HCT116 (cell line): Measurements from ENCODE around the gene ZSWIM5. TPM values are rescaled to one million over a fixed set of nuclear protein-coding genes. Genes with fewer than 3 reads are reported as not detected.
"Not testable (repeated sequence)": the region's sequence is repeated elsewhere in the genome, so short reads cannot be mapped to it uniquely, and the experiment has no call there.

Experiments
- ATAC-seq: fragments of 200-7000 bp; cut with Tn5 transposase; 2 replicates; pipeline ENCODE4 v1.9.1; 2020; ENCODE audit warnings: mild to moderate bottlenecking, moderate library complexity
- BruUV-seq: library from RNA; stranded (reverse); fragments of 400-500 nt; replicated peaks from 2 replicates; lab custom pipeline; 2021; lab: Mats Ljungman, UMichigan
- CTCF ChIA-PET: fragments of 300-600 bp; sonication (Branson Sonifier 250); formaldehyde crosslinking; loops from one replicate; lab custom pipeline; 2021; ENCODE audit warnings: antibody characterized with exemption; lab: Charles Lee
- POLR2A ChIA-PET: fragments of 300-600, 350-600 bp; sonication (Branson Sonifier 250); formaldehyde crosslinking; loops from one replicate; lab custom pipeline; 2021; ENCODE audit warnings: antibody characterized with exemption; lab: Charles Lee
- RAD21 ChIA-PET, 2 experiments: fragments of 300-600 bp; sonication (Branson Sonifier 250); formaldehyde crosslinking; loops; one replicate each; lab custom pipeline; 2023; ENCODE audit warnings: low total read pairs in 2 of 2; ENCODE audit not compliant: uncharacterized antibody in 2 of 2, unreplicated experiment in 2 of 2, low non-redundant PET in 1 of 2; lab: Charles Lee
- DNase-seq: peaks from one replicate; pipeline ENCODE4 v3.0.0-alpha.2; 2010; ENCODE audit warnings: low read depth, low spot score
- H2AFZ ChIP-seq: fragments of 200-600 bp; shearing (Covaris generic), sonication (generic); 2 replicates; pipeline ENCODE4 v1.6.1; 2017; ENCODE audit warnings: low read depth, mixed run types, mixed read lengths, antibody characterized with exemption, low read length; ENCODE audit not compliant: poor library complexity, severe bottlenecking
- H3K27ac ChIP-seq: 2 replicates; pipeline ENCODE4 v1.5.1; 2012; ENCODE audit warnings: low read depth, low read length
- H3K27me3 ChIP-seq: fragments of 200-600 bp; sonication (generic); 2 replicates; pipeline ENCODE4 v1.6.1; 2016; ENCODE audit warnings: mixed run types, low read length, mixed read lengths; ENCODE audit not compliant: insufficient read depth
- H3K36me3 ChIP-seq, 2 experiments: fragments of 200-500 bp in 1 of 2; fragments of 200-600 bp in 1 of 2; sonication (Bioruptor generic) in 1 of 2; sonication (generic) in 1 of 2; 2 replicates each; pipeline versions ENCODE4 v1.5.1 to v1.6.1; 2014 to 2016; ENCODE audit warnings: low read length in 2 of 2, inconsistent platforms in 1 of 2, mixed read lengths in 1 of 2, mixed run types in 1 of 2; ENCODE audit not compliant: insufficient read depth in 2 of 2, control insufficient read depth in 1 of 2
- H3K4me1 ChIP-seq, 2 experiments: fragments of 200-600 bp in 1 of 2; sonication (generic) in 1 of 2; 2 replicates each; pipeline versions ENCODE4 v1.5.1 to v1.6.1; 2012 to 2017; ENCODE audit warnings: low read length in 2 of 2, inconsistent platforms in 1 of 2, mild to moderate bottlenecking in 1 of 2, mixed read lengths in 1 of 2, mixed run types in 1 of 2, moderate library complexity in 1 of 2; ENCODE audit not compliant: insufficient read depth in 2 of 2, control insufficient read depth in 1 of 2
- H3K4me2 ChIP-seq: fragments of 200-600 bp; sonication (generic); 2 replicates; pipeline ENCODE4 v1.6.1; 2017; ENCODE audit warnings: mixed run types, low read length, mixed read lengths
- H3K4me3 ChIP-seq, 2 experiments: fragments of 200-600 bp in 1 of 2; sonication (generic) in 1 of 2; replicated peaks in 1 of 2; 2 replicates each; pipeline ENCODE4 v1.5.1; 2011 to 2016; ENCODE audit warnings: low read length in 2 of 2, control low read depth in 1 of 2, low read depth in 1 of 2, mild to moderate bottlenecking in 1 of 2, mixed read lengths in 1 of 2, mixed run types in 1 of 2
- H3K79me2 ChIP-seq: fragments of 200-600 bp; sonication (generic); 2 replicates; pipeline ENCODE4 v1.6.1; 2017; ENCODE audit warnings: mild to moderate bottlenecking, mixed run types, low read length, moderate library complexity, mixed read lengths; ENCODE audit not compliant: insufficient read depth
- H3K9ac ChIP-seq: fragments of 200-600 bp; sonication (generic); 2 replicates; pipeline ENCODE4 v1.6.1; 2016; ENCODE audit warnings: low read length, mixed read lengths
- H3K9me2 ChIP-seq: fragments of 200-600 bp; sonication (generic), shearing (Covaris generic); 2 replicates; pipeline ENCODE4 v1.6.1; 2017; ENCODE audit warnings: mixed run types, mild to moderate bottlenecking, moderate library complexity; ENCODE audit not compliant: insufficient read depth
- H3K9me3 ChIP-seq, 2 experiments: fragments of 200-500 bp in 1 of 2; fragments of 200-600 bp in 1 of 2; sonication (Bioruptor generic) in 1 of 2; sonication (generic) in 1 of 2; 2 replicates each; pipeline ENCODE4 v1.6.1; 2014 to 2017; ENCODE audit warnings: low read length in 2 of 2, mixed read lengths in 2 of 2, inconsistent platforms in 1 of 2, low read depth in 1 of 2, mild to moderate bottlenecking in 1 of 2, mixed run types in 1 of 2, moderate library complexity in 1 of 2; ENCODE audit not compliant: control insufficient read depth in 1 of 2, insufficient read depth in 1 of 2
- H4K20me1 ChIP-seq: fragments of 200-600 bp; sonication (generic), shearing (Covaris generic); 2 replicates; pipeline ENCODE4 v1.6.1; 2017; ENCODE audit warnings: mixed run types, mild to moderate bottlenecking, moderate library complexity; ENCODE audit not compliant: insufficient read depth
- EGR1 ChIP-seq: IDR thresholded peaks from 2 replicates; pipeline ENCODE4 v1.6.1; 2012; ENCODE audit warnings: low read depth
- EZH2phosphoT487 ChIP-seq: fragments of 200-600 bp; IDR thresholded peaks from 2 replicates; pipeline ENCODE4 v1.6.1; 2018; ENCODE audit warnings: antibody characterized with exemption, borderline replicate concordance
- JUND ChIP-seq: IDR thresholded peaks from 2 replicates; pipeline ENCODE4 v1.6.1; 2012
- RAD21 ChIP-seq: IDR thresholded peaks from 2 replicates; pipeline ENCODE4 v1.6.1; 2012; ENCODE audit warnings: low read depth, mild to moderate bottlenecking
- TCF7L2 ChIP-seq: IDR thresholded peaks from 2 replicates; pipeline ENCODE4 v1.7.0; 2011; ENCODE audit warnings: borderline replicate concordance, inconsistent platforms; ENCODE audit not compliant: insufficient read depth, insufficient read length; ENCODE audit errors: extremely low read depth
- intact Hi-C: fragments of 100-400 bp; cut with micrococcal nuclease; formaldehyde crosslinking; loops from 2 replicates; pipeline ENCODE4 v1.10.0; 2022
- total RNA-seq: library from RNA; stranded (reverse); gene quantifications from one replicate; pipeline ENCODE4 v1.2.1, GENCODE V29; 2021; ENCODE audit not compliant: unreplicated experiment

Gene ZSWIM5
- total RNA-seq, 1 experiment from 2014 or later: 1.1 TPM

- Histone ChIP-seq H3K27ac (no peak overlapping the region), H3K4me3 (no peak overlapping the region), H3K9ac (no peak overlapping the region), H3K79me2 (no peaks in the 10 kb centered on the region), H3K9me2 (no peaks in the 10 kb centered on the region), H3K36me3 (no peaks in the 10 kb centered on the region), H3K4me2 (no peak overlapping the region), H3K4me1 (no peaks in the 10 kb centered on the region), H4K20me1 (no peaks in the 10 kb centered on the region), H3K9me3 (no peaks in the 10 kb centered on the region), H3K27me3 (no peaks in the 10 kb centered on the region), H2AFZ (no peak overlapping the region)
- BruUV-seq: no TSS peak
- RAD21 ChIA-PET: no interaction called here
- no peak for ATAC-seq
- no peak for DNase-seq
- TF ChIP-seq JUND (no peak), RAD21 (no peak), TCF7L2 (no peak), EGR1 (no peak), EZH2phosphoT487 (no peak)
- POLR2A ChIA-PET: no interaction called here
- intact Hi-C loops: no loop called here
- CTCF ChIA-PET: no interaction called here
Observed at GRCh38 chr1:45065083-45065482, 141.3 kb downstream of the ZSWIM5 start.

DNA sequence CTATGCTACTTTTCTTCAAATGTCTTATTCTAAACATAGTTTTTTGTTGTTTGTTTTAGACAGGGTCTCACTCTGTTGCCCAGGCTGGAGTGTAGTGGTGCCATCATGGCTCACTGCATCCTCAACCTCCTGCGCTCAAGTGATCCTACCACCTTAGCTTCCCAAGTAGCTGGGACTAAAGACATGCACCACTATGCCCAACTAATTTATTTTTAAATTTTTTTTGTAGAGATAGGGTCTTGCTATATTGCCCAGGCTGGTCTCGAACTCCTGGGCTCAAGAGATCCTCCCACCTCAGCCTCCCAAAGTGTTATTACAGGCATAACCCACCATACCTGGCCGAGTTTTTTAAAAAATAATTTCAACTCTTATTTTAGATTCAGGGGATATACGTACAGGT lies 143.9 kb downstream of the ZSWIM5 start:
- H2AFZ ChIP-seq, RAD21 ChIA-PET, H3K27me3 ChIP-seq, ATAC-seq, BruUV-seq, intact Hi-C loops, H3K4me2 ChIP-seq, H3K79me2 ChIP-seq, H3K9me3 ChIP-seq, H3K9me2 ChIP-seq, H3K4me3 ChIP-seq, H3K4me1 ChIP-seq, H4K20me1 ChIP-seq, H3K9ac ChIP-seq, CTCF ChIA-PET, H3K27ac ChIP-seq, POLR2A ChIA-PET, DNase-seq, H3K36me3 ChIP-seq: not testable (repeated sequence)
